NOMO-1 treated with DMSO at 0.1 percent for 48 hours (cell line): ENCODE data around the gene RIOX2.

Experiments
- DNase-seq: peaks from one replicate; lab custom pipeline; 2025; ENCODE audit not compliant: unreplicated experiment; lab: John Stamatoyannopoulos, UW

RIOX2 gene

DNA sequence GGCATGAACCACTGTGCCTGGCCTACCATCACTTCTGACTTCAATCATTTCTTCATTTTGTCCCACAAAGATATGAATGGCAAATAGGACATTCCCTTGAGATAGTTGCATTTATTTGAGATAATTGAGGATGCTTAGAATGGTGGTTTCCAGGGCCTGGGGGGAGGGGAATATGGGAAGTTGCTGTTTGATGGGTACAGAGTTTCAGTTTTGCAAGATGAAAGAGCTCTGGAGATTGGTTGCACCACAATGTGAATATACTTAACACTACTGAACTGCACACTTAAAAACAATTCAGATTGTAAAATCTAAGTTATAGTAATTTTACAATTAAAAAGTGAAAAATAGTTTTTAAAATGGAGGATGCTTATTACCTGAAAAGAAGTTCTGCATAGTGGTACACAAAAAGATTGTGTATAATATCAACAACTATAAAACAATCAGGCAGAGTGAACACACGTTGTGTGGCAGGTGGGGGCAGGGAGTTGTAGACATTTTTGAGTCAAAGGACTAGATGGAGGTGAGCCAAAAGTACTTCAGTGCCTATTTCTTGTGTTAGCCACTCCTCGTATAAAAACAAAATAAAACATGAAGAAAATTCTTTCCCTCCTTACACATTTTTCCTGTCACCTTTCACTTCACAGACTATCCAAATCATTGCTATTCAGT, 18.5 kb upstream of the RIOX2 start:
- peak; percentile 34 for DNase-seq

DNA sequence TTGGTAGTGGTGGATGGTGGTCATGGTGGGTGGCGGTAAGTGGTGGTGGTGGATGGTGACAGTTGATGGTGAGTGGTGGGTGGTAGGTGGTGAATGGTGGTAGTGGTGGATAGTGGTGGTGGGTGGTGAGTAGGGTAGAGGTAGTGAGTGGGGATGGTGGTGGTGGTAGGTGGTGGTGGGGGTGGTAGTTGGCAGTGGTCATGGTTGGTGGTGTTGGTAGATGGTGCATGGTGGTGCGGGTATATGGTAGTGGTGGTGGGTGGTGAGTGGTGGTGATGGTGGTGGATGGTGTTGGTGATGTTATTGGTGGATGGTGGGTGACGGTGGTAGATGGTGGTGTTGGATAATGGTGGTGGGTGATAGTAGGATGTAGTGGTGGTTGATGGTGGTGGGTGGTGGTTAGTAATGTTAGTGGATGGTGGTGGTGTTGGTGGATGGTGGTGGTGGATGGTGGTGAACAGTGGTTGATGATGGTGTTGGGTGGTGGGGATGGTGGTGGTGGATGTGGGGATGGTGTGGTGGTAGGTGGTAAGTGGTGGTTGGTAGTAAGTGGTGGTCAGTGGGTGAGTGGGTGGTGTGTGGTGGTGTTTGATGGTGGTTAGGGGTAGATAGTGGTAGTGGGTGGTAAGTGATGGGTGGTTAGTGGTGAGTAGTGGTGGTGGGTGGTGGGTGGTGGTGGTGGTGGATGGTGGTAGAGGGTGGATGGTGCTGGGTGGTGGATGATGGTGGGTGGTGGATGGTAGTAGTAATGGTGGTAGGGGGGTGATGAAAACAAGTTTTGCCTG, 16.7 kb upstream of the RIOX2 start:
- no peak for DNase-seq

DNA sequence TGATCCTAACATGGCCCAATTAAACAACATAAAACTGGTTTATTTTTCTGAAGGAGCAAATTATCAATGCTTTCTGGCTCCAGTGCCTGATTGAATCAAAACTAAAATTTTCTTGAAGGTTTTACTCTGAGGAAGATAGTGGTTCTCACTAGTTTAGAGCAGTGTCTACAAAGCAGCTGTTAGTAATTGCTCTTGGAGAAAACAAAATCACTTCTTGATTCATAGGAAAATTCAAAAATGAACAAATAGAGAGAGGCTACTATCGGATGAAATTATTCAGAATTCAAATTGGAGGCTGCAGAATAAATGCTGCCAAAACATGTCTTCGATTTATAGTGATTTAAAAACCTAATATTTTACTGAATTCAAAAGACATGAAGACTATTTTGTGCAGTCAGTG, 15.1 kb upstream of the RIOX2 start:
- no peak for DNase-seq

DNA sequence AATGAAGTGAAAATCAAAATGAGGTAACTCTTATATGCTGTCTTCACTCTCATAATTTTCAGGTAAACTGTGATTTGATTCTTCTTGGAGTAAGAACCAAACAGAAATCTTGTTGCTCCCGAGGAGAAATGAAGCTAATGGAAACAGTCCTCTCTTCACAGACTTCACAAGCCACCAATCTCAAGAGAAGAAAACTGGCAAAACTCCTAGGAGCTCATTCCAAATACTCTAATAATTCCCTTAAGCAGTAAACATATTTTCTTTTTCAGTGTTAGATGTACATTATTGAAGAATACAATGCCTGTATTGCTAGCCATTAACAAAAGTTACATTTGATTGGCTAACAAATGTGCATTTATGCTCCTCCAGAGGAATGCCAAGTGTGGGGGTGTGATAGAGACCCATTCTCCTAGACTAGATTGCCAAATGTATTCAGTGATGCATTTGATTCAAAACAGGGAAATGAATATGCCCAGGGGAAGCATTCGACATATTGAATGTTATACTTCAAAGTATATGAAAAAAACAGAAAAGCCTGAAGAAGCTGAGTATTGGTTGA, 11.8 kb upstream of the RIOX2 start:
- no peak for DNase-seq

DNA sequence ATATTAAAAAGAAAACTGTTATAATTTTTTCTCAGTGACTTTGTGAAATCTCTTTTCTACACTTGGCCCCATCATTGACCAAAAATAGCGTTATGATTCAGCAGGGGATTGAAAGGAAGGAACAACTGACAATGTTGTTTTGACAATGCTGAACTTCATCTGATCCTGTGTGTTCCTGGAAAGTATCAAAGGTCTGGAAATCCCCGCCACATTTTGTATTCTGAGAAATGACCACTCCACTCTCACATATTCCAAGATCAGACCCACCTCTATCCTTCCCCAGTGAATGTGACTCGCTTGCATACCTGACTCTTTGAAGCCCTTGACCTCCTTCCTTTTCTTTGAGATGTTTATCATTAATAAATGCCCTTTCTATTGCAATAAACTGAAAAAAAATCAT, 9.7 kb upstream of the RIOX2 start:
- no peak for DNase-seq

DNA sequence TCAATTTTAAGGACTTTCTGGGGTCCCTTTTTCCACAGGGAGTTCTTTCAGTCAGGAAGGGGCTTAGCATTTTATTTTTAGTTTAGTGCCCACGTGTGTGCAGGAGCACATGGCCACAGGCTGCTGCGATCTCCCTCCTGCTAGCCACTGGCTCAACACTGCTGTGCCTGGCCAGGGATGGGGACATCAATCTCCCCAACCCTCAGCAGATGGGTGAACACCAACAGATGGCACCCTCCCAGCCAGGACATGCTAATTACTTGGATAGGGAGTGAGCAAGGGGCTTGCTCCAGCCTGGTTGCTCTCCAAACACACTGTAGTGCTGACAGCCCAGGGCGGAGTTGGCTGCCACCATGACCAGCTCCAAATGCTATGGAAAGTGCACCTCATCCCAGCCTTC, 7.4 kb upstream of the RIOX2 start:
- DNase-seq = no peak

DNA sequence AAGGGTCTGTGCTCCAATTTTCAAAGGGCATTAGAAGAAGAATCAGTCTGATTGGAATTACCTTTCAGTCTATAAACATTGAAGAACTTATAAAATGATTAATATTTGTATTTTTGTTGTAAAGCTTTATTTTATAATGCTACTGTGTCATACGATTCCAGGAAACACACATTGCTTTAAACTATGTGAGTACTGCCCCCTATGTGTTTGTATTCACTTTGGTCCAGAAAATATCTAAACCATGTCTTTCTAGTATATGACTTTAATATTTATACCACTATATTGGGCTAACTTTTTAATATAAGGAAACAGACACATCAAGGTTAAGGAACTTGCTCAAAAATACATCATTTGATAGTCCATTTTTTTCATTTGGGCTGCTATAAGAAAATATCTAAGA, 3.2 kb upstream of the RIOX2 start:
- no peak for DNase-seq

DNA sequence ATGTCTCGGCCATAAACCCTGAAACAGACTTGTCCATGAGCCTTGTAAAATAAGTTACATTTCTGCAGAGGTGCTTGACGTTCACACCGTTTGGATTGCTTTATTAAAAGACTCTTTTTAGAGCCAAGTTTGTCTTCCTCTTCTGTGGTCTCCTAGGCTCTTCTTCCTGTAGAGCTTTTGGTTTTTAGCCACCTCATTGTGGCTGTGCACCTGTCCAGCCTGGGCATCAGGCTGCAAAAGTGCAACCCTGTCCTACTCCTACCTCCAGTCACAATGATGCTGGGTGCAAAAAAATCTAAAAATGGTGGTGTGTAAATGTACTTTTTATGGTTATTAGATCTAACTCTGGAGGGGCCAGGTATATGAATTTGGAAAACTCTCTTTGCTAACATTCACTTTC, 2.8 kb upstream of the RIOX2 start:
- DNase-seq = no peak

DNA sequence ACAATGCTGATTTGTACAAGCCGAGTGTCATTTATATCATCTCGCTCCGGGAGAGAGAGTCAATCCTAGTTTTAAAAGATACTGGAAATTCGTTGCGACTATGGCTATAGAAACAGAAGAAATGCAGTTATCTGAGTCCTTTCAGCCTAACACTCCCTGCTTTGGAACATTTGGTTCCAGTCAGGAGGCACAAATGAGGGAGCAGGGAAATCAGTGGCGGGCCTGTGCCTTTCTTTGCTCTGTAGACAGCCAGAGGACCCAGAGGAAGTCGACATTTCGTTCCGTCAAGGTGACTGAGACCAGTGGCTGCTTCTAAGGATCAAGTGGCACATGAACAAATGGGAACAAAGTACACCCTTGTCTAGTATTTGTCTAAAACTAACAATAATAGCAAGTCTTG, 745 bp upstream of the RIOX2 start:
- DNase-seq = no peak

DNA sequence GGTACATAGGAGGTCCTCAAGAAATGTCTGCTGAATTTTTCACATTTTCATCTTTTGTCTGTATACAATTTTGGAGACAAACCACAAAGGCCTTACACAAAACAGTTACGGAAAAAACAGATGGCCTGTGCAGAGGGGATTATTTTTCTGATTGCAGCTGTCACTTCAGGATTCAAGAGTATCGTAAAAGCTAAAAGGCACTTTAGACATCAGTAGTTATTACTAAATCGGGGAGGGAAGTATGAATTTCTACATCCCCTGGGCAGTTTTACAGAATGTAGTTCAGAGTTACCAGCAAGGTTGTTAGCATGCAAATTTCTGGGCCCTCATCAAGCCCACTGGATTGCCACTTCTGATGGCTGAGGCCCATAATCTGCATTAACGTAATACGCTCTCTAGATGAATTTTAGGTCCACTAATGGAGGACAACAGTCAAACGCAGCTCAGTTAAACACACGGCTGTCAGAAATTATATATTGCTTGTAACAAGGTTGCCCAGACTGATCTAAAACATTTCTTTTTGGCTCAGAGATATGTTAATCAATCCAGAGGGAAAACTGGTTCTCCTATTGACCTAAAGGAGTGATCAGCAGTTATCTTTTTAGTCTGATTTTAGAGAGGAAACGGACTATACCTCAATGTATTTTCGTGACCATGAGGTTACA, 1.1 kb downstream of the RIOX2 start:
- DNase-seq = peak; percentile 11

DNA sequence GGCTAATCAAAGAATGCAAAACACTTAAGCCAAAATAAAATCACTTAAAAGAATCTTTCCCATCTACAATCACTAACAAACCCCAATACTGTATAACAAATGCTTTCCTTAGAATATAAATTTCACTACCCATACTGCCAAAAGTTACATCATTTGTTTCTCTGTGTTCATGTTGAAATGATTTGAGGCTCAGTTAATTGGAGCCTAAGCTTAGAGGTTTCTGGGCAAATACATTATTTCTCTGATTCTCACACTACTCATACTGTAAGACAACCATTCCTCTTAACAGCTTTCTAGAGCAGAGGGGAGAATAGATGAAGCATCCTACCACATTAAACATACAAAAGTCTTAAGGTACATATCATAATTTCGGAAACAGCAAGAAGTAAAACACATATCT, 2.1 kb downstream of the RIOX2 start:
- DNase-seq = no peak

DNA sequence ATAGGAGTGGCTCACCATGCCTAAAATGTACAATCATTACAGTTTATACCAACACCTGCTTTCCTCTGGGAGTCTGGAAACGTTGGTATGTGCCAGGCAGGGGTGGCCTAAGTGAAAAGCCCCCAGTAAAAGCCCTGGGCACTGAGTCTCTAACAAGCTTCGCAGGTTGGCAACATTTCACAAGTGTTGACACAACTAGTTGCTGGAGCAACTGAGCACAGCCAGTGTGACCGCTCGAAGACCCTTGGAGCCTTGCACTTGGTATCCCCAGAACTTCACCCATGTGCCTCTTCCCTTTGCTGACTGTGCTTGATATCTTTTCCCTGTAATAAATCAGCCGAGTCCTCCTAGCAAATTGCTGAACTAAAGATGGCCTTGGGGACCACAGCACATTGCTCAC, 2.7 kb downstream of the RIOX2 start:
- DNase-seq = no peak

DNA sequence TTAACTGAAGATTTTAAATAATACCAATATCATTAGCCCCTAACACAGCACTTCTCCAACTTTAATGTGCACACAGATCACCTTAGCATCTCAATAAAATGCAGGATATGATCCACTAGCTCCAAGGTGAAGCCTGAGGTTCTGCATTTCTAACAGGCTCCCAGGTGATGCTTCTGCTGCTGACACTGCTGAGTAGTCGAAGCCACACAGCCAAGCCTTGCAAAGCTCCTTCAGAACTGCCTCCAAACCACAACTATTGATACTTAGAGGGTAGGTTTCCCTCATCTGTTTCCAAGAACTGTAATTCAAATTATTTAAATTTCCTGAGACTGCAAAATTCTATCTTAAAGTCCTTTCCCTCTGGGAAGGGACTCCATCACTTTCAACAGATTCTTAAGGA, 3.9 kb downstream of the RIOX2 start:
- DNase-seq = no peak

DNA sequence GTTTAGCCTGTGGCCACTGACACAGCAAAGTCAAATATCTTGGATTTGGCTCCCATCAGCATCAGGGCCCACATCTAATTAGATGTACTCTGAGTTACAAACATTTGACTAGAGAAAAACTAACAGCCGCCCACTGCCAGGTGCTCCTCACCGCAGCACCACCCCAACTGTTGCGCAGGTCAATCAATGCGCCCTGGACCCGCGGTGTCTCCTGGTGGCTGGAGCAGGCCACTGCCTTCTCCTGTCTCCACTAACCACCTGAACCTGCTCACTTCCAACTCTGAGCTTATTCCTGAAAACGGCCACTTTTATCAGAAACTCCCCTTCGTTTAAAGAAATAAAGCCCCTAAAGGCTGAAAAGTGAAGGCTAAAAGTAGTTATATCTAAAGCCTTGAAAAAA, 4.3 kb downstream of the RIOX2 start:
- DNase-seq = no peak

DNA sequence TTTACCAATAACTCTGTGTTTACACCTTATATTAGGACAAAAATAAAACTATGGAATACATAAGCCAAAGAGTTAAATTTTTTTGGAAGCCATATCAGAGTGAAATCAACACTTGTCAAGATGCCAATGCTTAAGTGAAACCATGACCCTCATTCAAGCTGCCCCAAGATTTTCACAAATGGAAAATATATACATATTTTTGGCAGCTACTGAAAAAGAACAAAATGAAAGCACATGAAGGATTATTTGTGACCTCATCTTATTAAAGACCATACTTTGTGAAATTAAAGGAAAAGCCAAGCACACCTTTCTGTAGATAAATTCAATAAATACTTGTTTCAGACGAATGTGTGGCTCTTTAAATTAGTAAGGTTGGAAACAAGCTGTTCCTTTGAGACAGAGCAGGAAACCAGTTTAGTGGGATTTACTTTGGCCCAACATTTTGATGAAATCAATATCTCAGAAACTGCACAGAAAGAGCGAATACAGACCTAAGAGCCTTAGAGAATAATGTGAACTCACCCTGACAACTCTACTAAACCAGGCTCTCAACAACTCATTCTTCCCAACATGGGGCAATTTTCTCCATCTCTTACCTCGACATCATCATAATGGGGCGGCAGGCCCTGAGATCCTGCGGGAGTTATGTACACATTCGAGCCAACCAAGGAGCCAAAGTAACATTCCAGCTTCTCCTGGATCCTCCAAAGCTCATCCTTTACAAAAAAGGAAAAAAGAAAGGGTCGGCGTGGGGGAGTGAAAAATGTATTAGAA, 11.1 kb downstream of the RIOX2 start:
- DNase-seq = no peak

DNA sequence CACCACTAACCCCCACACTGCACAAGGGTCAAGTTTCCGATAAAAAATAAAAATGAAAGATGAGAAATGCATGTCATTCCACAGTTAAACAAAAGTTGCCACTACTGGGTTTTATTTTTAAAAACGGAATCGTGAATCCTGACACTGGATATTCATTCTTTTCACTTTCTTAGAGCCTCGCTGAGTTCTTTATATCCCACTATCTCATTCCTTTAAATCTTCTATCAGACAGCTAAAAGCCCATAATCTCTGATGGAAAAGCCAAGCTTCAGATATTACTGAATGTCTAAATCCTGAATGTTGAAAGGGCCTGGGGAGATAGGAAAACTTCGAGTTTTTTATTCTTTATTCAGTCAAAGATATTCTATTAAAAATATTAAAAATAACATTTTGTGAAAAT, 11.7 kb downstream of the RIOX2 start:
- no peak for DNase-seq

DNA sequence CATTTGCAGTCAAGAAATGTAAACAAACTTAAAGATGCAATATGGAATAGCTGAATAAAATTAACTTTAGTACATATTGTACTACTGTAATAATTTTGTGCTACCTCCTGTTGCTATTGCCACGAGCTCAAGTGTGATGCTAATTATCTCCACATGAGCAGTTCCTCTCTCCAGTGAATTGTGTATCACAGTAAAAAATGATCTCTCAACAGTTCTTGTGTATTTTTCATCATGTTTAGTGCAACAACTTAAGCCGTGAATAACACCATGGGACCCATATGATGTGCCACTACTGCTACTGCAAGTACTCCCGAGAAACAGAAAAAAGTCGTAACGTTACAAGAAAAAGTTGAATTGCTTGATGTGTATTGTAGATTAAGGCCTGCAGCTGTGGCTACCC, 12.4 kb downstream of the RIOX2 start:
- DNase-seq = no peak

DNA sequence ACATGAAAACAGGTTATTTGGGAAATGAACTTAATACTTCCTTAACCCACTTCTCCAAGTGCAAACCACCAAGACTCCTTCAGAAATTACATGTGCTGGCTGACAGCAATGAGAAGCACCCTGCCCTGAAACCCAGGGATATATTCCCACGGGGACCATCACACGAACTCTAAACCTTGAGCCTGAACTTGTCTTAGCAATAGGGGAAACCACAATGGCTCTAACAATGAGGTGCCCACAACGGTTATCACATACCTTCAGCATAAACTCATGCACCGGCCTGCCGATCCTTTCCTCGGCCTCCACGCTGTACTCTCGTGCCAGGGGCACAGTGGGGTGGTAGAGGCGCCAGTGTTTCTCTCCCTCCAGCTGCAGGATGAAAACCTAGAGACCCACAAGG, 13.4 kb downstream of the RIOX2 start:
- no peak for DNase-seq

DNA sequence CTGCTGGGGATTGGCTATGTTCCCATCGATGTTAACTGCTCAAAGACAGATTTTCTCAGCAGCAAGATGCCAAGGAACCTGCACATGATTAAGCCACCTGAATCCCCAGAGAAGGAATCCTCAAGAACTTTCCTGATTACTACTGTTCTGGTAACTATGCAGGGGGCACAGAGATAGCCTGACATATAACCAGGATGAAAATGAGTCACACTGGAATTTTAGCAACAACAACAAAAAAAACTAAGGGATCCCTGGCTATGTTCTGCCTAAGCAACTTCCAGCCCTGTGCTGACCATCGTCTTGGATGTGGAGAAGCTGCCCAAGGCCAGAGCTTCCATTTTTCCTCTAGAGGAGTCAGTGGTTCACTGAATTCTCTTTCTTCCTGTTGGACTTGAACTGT, 13.8 kb downstream of the RIOX2 start:
- DNase-seq = no peak

DNA sequence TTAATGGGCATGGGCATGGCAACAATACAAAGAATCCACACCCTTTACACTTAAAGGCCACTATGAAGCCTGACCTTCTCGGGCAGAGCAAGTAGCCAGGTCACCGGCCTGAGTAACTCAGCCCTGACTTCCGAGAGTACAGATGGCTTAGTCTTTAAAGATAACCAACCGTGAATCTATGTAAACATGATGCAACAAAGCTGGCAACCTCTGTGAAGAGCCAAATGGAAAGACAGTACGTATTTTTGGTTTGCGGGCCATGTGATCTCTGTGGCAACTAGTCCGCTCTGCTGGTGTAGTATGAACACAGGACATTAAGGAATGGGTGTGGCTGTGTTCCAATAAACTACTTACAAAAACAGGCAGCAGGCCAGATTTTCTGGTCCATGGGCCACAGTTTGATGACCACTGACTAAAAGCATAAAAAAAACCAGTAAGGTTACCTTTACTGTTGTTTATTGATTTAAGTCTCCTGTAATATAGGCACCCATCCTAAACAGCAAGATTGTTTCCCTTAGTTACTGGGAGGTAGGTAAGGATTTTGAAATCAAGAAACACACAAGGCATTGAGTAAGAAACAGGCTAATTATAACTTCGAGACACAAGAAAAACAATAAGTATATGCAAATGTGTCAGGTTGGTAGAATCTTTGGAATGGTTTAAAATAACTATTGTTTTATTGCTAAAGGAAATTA, 14.5 kb downstream of the RIOX2 start:
- no peak for DNase-seq

DNA sequence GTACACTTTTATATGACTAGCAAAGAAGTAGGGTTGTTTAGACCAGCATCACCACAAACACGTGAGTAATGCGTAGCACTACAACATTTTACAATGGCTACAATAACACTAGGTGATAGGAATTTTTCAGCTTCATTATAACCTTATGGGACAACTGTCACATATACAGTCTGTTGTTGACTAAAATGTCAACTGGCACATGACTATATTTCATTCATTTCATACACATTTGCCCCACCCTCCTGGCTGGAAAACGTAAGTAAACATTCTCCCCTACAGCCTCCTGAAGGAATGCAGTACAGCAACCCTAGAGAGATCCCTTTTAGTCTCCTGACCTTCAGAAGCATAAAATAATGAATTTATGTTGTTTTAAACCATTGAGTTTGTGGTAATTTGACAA, 16.2 kb downstream of the RIOX2 start:
- DNase-seq = no peak
